Smooth muscle cell (in vitro differentiated cells): Measurements from ENCODE around the gene SPEM3. TPM values are rescaled to one million over a fixed set of nuclear protein-coding genes. Genes with fewer than 3 reads are reported as not detected.
A peak's percentile ranks its signal among the peaks of the same experiment; 100 is the strongest.

Experiments used
- DNase-seq: peaks from one replicate; lab custom pipeline; 2025; ENCODE audit not compliant: unreplicated experiment; lab: John Stamatoyannopoulos, UW
- H2AFZ ChIP-seq: fragments of 200-600 bp; sonication (generic); 2 replicates; pipeline ENCODE4 v1.6.0; 2016; ENCODE audit warnings: antibody characterized with exemption, low read depth, mild to moderate bottlenecking
- H3F3A ChIP-seq: fragments of 200-600 bp; sonication (generic); 2 replicates; pipeline ENCODE4 v1.6.0; 2017; ENCODE audit warnings: antibody characterized with exemption, low read depth
- H3K27ac ChIP-seq: fragments of 200-600 bp; sonication (generic); 2 replicates; pipeline ENCODE4 v1.5.1; 2016; ENCODE audit warnings: low read depth, mild to moderate bottlenecking
- H3K27me3 ChIP-seq: fragments of 200-600 bp; sonication (generic); 2 replicates; pipeline ENCODE4 v1.6.1; 2016; ENCODE audit warnings: low read depth, mild to moderate bottlenecking
- H3K36me3 ChIP-seq: fragments of 200-600 bp; sonication (generic); 2 replicates; pipeline ENCODE4 v1.5.1; 2016; ENCODE audit warnings: low read depth
- H3K4me1 ChIP-seq: fragments of 200-600 bp; sonication (generic); 2 replicates; pipeline ENCODE4 v1.5.1; 2016; ENCODE audit warnings: low read depth
- H3K4me2 ChIP-seq: fragments of 200-600 bp; sonication (generic); 2 replicates; pipeline ENCODE4 v1.6.0; 2016; ENCODE audit warnings: mild to moderate bottlenecking
- H3K4me3 ChIP-seq: fragments of 200-600 bp; sonication (generic); 2 replicates; pipeline ENCODE4 v1.5.1; 2016; ENCODE audit warnings: mild to moderate bottlenecking
- H3K79me2 ChIP-seq: fragments of 200-600 bp; sonication (generic); 2 replicates; pipeline ENCODE4 v1.6.0; 2016; ENCODE audit warnings: low read depth, mild to moderate bottlenecking
- H3K9ac ChIP-seq: fragments of 200-600 bp; sonication (generic); 2 replicates; pipeline ENCODE4 v1.6.0; 2016; ENCODE audit warnings: low read depth
- H3K9me3 ChIP-seq: fragments of 200-600 bp; sonication (generic); replicated peaks from 2 replicates; pipeline ENCODE4 v1.5.1; 2016; ENCODE audit warnings: low read depth
- H4K20me1 ChIP-seq: fragments of 200-600 bp; sonication (generic); 2 replicates; pipeline ENCODE4 v1.6.0; 2016; ENCODE audit warnings: low read depth
- CTCF ChIP-seq: fragments of 200-600 bp; sonication (generic); IDR thresholded peaks from 2 replicates; pipeline ENCODE4 v1.5.1; 2017; ENCODE audit warnings: borderline replicate concordance, mild to moderate bottlenecking, antibody characterized with exemption; ENCODE audit not compliant: insufficient read depth, poor library complexity, severe bottlenecking
- whole genome bisulfite sequencing: methylation state at CpG from one replicate; pipeline ENCODE4 v1.1.7; 2016; ENCODE audit warnings: low lambda C conversion rate; 5-methylcytosine and 5-hydroxymethylcytosine counted together
- polyA plus RNA-seq: library from polyadenylated mRNA; unstranded; fragments of >200 nt; fragmentation: Nextera tagmentation; extraction: Ambion mirVana; gene quantifications from 2 replicates; pipeline ENCODE4 v1.2.1, GENCODE V29; 2016
- total RNA-seq: library from RNA; depleted of rRNA; stranded (reverse); fragments of >200 nt; gene quantifications from 2 replicates; pipeline ENCODE4 v1.2.3, GENCODE V29; 2014

The SPEM3 gene
- total and polyA plus RNA-seq, 2 experiments from 2014 or later, result not detected

- no peaks in the 10 kb centered on the region for H3K9me3 ChIP-seq
- H3F3A ChIP-seq, result peaks cover 16% of the 10 kb centered on the region
- peaks cover 3% of the 10 kb centered on the region for H3K27me3 ChIP-seq
- H3K4me2 ChIP-seq, result no peak overlapping the region
- WGBS, result 76% methylated on average over 7 of the region's 7 CpGs
- no peak for DNase-seq
- peaks cover 16% of the 10 kb centered on the region for H3K4me1 ChIP-seq
- no peak for TF ChIP-seq CTCF
- peaks cover 12% of the 10 kb centered on the region for H4K20me1 ChIP-seq
- H3K36me3 ChIP-seq, result no peaks in the 10 kb centered on the region
- H3K79me2 ChIP-seq, result no peaks in the 10 kb centered on the region
- H3K27ac ChIP-seq, result no peak overlapping the region
- no peak overlapping the region for H2AFZ ChIP-seq
- H3K4me3 ChIP-seq, result no peak overlapping the region
- no peak overlapping the region for H3K9ac ChIP-seq
Observed at GRCh38 chr17:7443499-7444485, 15.1 kb downstream of the SPEM3 start.

GRCh38 chr17:7444682-7445618 is 16.3 kb downstream of the SPEM3 start, which contains the start of gene CHRNB1:
CHRNB1 (plus strand) TSS chr17:7445061; CDS start chr17:7445128, 67 bp downstream.
- no peak for TF ChIP-seq CTCF
- peaks cover 13% of the 10 kb centered on the region for H3K4me1 ChIP-seq
- H3F3A ChIP-seq, result peaks cover 16% of the 10 kb centered on the region
- DNase-seq, result no peak
- H3K9me3 ChIP-seq, result no peaks in the 10 kb centered on the region
- no peak within 1 kb of the TSS for H2AFZ ChIP-seq
- no peak within 1 kb of the TSS for H3K27ac ChIP-seq
- H4K20me1 ChIP-seq, result peaks cover 12% of the 10 kb centered on the region
- no peak within 1 kb of the TSS for H3K9ac ChIP-seq
- no peaks in the 10 kb centered on the region for H3K36me3 ChIP-seq
- H3K4me2 ChIP-seq, result peak within 1 kb of the TSS; percentile 85
- 5% methylated on average over 49 of the region's 51 CpGs for WGBS
- peak within 1 kb of the TSS; percentile 47 for H3K4me3 ChIP-seq
- H3K27me3 ChIP-seq, result peaks cover 3% of the 10 kb centered on the region
- no peaks in the 10 kb centered on the region for H3K79me2 ChIP-seq

GRCh38 chr17:7445619-7445968 is 16.9 kb downstream of the SPEM3 start:
- no peak overlapping the region for H2AFZ ChIP-seq
- no peak overlapping the region for H3K27ac ChIP-seq
- peaks cover 12% of the 10 kb centered on the region for H4K20me1 ChIP-seq
- no peak for DNase-seq
- no peak for TF ChIP-seq CTCF
- H3F3A ChIP-seq, result peaks cover 10% of the 10 kb centered on the region
- WGBS, result 1% methylated on average over 14 of the region's 16 CpGs
- H3K36me3 ChIP-seq, result no peaks in the 10 kb centered on the region
- no peaks in the 10 kb centered on the region for H3K79me2 ChIP-seq
- H3K4me2 ChIP-seq, result peak overlapping the region; percentile 85
- H3K4me1 ChIP-seq, result peaks cover 11% of the 10 kb centered on the region
- H3K9me3 ChIP-seq, result no peaks in the 10 kb centered on the region
- H3K4me3 ChIP-seq, result peak overlapping the region; percentile 47
- no peak overlapping the region for H3K9ac ChIP-seq
- H3K27me3 ChIP-seq, result peaks cover 3% of the 10 kb centered on the region
